ENCODE results near the gene SH3PXD2B.

GRCh38 chr5:172451771-172452197, 2.5 kb downstream of the SH3PXD2B start:
- TF ChIP-seq POLR2AphosphoS5 (IDR thresholded peaks at IDR 0.05) = no peak
- TF ChIP-seq CTCF (IDR thresholded peaks at IDR 0.05 in 8 of 11, conservative IDR thresholded peaks at IDR 0.05 in 3 of 11) = no peak
